HCT116 (cell line): Measurements from ENCODE around the gene KRTAP12-1.
"Not testable (repeated sequence)": the region's sequence is repeated elsewhere in the genome, so short reads cannot be mapped to it uniquely, and the experiment has no call there.

Experiments used
- CTCF ChIP-seq, 3 experiments: fragments of 200-600 bp in 1 of 3; sonication (generic) in 1 of 3; IDR thresholded peaks in 2 of 3; conservative IDR thresholded peaks in 1 of 3; 2 replicates each; pipeline ENCODE4 v1.5.1; 2012 to 2017; ENCODE audit warnings: low read depth in 2 of 3, low read length in 2 of 3, antibody characterized with exemption in 1 of 3, borderline replicate concordance in 1 of 3, control low read depth in 1 of 3, mild to moderate bottlenecking in 1 of 3, mixed read lengths in 1 of 3, mixed run types in 1 of 3, moderate library complexity in 1 of 3; ENCODE audit not compliant: insufficient read depth in 1 of 3
- EZH2 ChIP-seq: fragments of 200-600 bp; sonication (generic); IDR thresholded peaks from 2 replicates; pipeline ENCODE4 v1.6.1; 2017; ENCODE audit warnings: antibody characterized with exemption, mixed run types
- JUND ChIP-seq: IDR thresholded peaks from 2 replicates; pipeline ENCODE4 v1.6.1; 2012
- POLR2A ChIP-seq: IDR thresholded peaks from 2 replicates; pipeline ENCODE4 v1.7.0; 2011; ENCODE audit warnings: borderline replicate concordance; ENCODE audit not compliant: insufficient read depth, insufficient read length; ENCODE audit errors: extremely low read depth
- SIN3A ChIP-seq: IDR thresholded peaks from 2 replicates; pipeline ENCODE4 v1.6.1; 2012; ENCODE audit warnings: low read depth

- TF ChIP-seq POLR2A; SIN3A; CTCF (IDR thresholded peaks at IDR 0.05 in 2 of 3, conservative IDR thresholded peaks at IDR 0.05 in 1 of 3; ENCODE audit: borderline replicate concordance in 1 of 3, insufficient read depth in 1 of 3, low read depth in 2 of 3, low read length in 2 of 3); JUND; EZH2: not testable (repeated sequence)
These were observed 7.8 kb upstream of the KRTAP12-1 start for GRCh38 chr21:44689740-44690139.
